Endothelial cell of umbilical vein (primary cell): ENCODE data around the gene QRFP.

Source experiments
- CTCF ChIP-seq, 2 donors: IDR thresholded peaks; 1 replicate in 1 of 2; 2 replicates in 1 of 2; pipeline ENCODE4 v1.5.1; 2011; ENCODE audit warnings: low read length in 2 of 2, mild to moderate bottlenecking in 2 of 2, moderate library complexity in 2 of 2, control low read depth in 1 of 2, inconsistent platforms in 1 of 2, low read depth in 1 of 2; ENCODE audit not compliant: insufficient read depth in 1 of 2; ENCODE audit errors: extremely low read depth in 1 of 2
- EZH2 ChIP-seq: IDR thresholded peaks from 2 replicates; pipeline ENCODE4 v1.6.1; 2012; ENCODE audit warnings: borderline replicate concordance, low read depth, mild to moderate bottlenecking, moderate library complexity, low read length, inconsistent platforms; ENCODE audit not compliant: severe bottlenecking
- FOS ChIP-seq: IDR thresholded peaks from 2 replicates; pipeline ENCODE4 v1.6.1; 2011; ENCODE audit warnings: mild to moderate bottlenecking, low read length, moderate library complexity, borderline replicate concordance; ENCODE audit not compliant: insufficient read depth
- GATA2 ChIP-seq: IDR thresholded peaks from 2 replicates; pipeline ENCODE4 v1.7.0; 2011; ENCODE audit warnings: low read depth, mild to moderate bottlenecking, moderate library complexity, mixed read lengths, low read length; ENCODE audit not compliant: insufficient read length, insufficient read depth
- JUN ChIP-seq: IDR thresholded peaks from 2 replicates; pipeline ENCODE4 v1.6.1; 2011; ENCODE audit warnings: borderline replicate concordance, low read depth; ENCODE audit not compliant: insufficient read length, insufficient read depth
- MAX ChIP-seq: IDR thresholded peaks from 2 replicates; pipeline ENCODE4 v1.6.1; 2011; ENCODE audit not compliant: insufficient read depth, insufficient read length
- MYC ChIP-seq: IDR thresholded peaks from one replicate; pipeline ENCODE4 v1.6.1; 2011; ENCODE audit warnings: mild to moderate bottlenecking, low read depth, low read length
- POLR2A ChIP-seq: IDR thresholded peaks from 2 replicates; pipeline ENCODE4 v1.6.1; 2012; ENCODE audit warnings: low read depth, mild to moderate bottlenecking, control low read depth, low read length
- POLR2AphosphoS5 ChIP-seq: IDR thresholded peaks from 2 replicates; pipeline ENCODE4 v1.6.1; 2012; ENCODE audit warnings: low read depth, mild to moderate bottlenecking, control low read depth, low read length, moderate library complexity; ENCODE audit not compliant: insufficient read depth

DNA sequence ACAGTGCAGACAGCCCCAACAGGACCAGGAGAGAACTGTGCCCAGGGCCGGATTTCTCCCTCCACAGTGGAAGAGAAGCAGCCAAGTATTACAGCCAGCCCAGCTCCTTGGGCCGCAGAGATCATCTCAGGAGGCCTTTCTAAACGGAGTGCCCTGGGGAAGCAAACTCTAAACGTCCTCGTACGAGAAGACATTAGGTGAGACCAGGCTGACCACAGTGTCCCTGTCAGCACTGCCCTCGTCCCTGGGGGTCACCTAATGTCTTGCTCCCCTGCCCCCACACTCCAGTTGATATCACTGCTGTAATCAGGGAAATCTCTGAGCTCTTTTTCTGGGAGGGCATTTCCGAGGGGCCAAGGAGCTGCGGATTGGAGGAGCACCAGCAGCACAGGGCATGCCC is 6.5 kb downstream of the QRFP start:
- TF ChIP-seq CTCF (IDR thresholded peaks at IDR 0.05; ENCODE audit: extremely low read depth in 1 of 2, insufficient read depth in 1 of 2, low read depth in 1 of 2, low read length in 2 of 2) (no peak), POLR2A (no peak), EZH2 (no peak), POLR2AphosphoS5 (no peak), MYC (no peak), MAX (no peak), JUN (no peak), FOS (no peak), GATA2 (no peak)
